IMR-90 (cell line): ENCODE measurements around the gene MPV17L. TPM values are rescaled to one million over a fixed set of nuclear protein-coding genes. Genes with fewer than 3 reads are reported as not detected.
"Not testable (repeated sequence)": the region's sequence is repeated elsewhere in the genome, so short reads cannot be mapped to it uniquely, and the experiment has no call there.

Source experiments
- ATAC-seq: fragments of 200-7000 bp; cut with Tn5 transposase; 2 replicates; pipeline ENCODE4 v1.9.1; 2020; ENCODE audit warnings: low read depth, mild to moderate bottlenecking, moderate library complexity
- BruUV-seq: library from RNA; stranded (reverse); fragments of 400-500 nt; replicated peaks from 2 replicates; lab custom pipeline; 2021; lab: Mats Ljungman, UMichigan
- CTCF ChIA-PET: fragments of 300-600 bp; formaldehyde crosslinking; extraction: SDS; loops from one replicate; lab custom pipeline; 2021; ENCODE audit warnings: antibody characterized with exemption; lab: Yijun Ruan, JAX
- POLR2A ChIA-PET: fragments of 300-600 bp; sonication (Branson Sonifier 250); formaldehyde crosslinking; loops from one replicate; lab custom pipeline; 2022; ENCODE audit warnings: antibody characterized with exemption; ENCODE audit not compliant: unreplicated experiment; lab: Charles Lee
- DNase-seq: peaks from one replicate; pipeline ENCODE4 v3.0.0; 2013
- H2AFZ ChIP-seq: replicated peaks from 2 replicates; pipeline ENCODE3; 2013; ENCODE audit warnings: low read length, mild to moderate bottlenecking; ENCODE audit not compliant: poor library complexity
- H2AK5ac ChIP-seq: 2 replicates; pipeline ENCODE4 v1.6.1; 2013; ENCODE audit warnings: low read depth, low read length, inconsistent platforms
- H2AK9ac ChIP-seq: replicated peaks from 2 replicates; pipeline ENCODE3; 2013; ENCODE audit warnings: mild to moderate bottlenecking, low read depth, low read length, moderate library complexity; ENCODE audit not compliant: poor library complexity
- H2BK120ac ChIP-seq: 2 replicates; pipeline ENCODE4 v1.6.1; 2013; ENCODE audit warnings: low read depth, low read length, inconsistent platforms
- H2BK15ac ChIP-seq: 3 replicates; pipeline ENCODE4 v1.6.1; 2013; ENCODE audit warnings: low read depth, low read length, inconsistent platforms
- H2BK20ac ChIP-seq: 2 replicates; pipeline ENCODE4 v1.6.1; 2013; ENCODE audit warnings: low read depth, mild to moderate bottlenecking, inconsistent platforms, low read length, moderate library complexity
- H2BK5ac ChIP-seq: 2 replicates; pipeline ENCODE4 v1.6.1; 2013; ENCODE audit warnings: mild to moderate bottlenecking, low read depth, low read length, inconsistent platforms; ENCODE audit not compliant: poor library complexity, severe bottlenecking
- H3K14ac ChIP-seq: replicated peaks from 2 replicates; pipeline ENCODE4 v1.6.1; 2013; ENCODE audit warnings: low read depth, low read length, inconsistent platforms
- H3K18ac ChIP-seq: 2 replicates; pipeline ENCODE4 v1.6.1; 2013; ENCODE audit warnings: low read depth, low read length, control low read depth
- H3K23ac ChIP-seq: 2 replicates; pipeline ENCODE4 v1.6.1; 2013; ENCODE audit warnings: low read depth, low read length, inconsistent platforms
- H3K27ac ChIP-seq: 2 replicates; pipeline ENCODE4 v1.5.1; 2013; ENCODE audit warnings: mild to moderate bottlenecking, control low read depth, low read length; ENCODE audit not compliant: insufficient read depth
- H3K27me3 ChIP-seq: 2 replicates; pipeline ENCODE4 v1.6.1; 2013; ENCODE audit warnings: low read length; ENCODE audit not compliant: control insufficient read depth, insufficient read depth
- H3K36me3 ChIP-seq: 2 replicates; pipeline ENCODE4 v1.6.1; 2013; ENCODE audit warnings: low read length, mixed read lengths; ENCODE audit not compliant: control insufficient read depth, insufficient read depth
- H3K4ac ChIP-seq: 2 replicates; pipeline ENCODE4 v1.6.1; 2013; ENCODE audit warnings: low read depth, low read length, inconsistent platforms
- H3K4me1 ChIP-seq: 2 replicates; pipeline ENCODE4 v1.6.1; 2013; ENCODE audit warnings: low read length, mixed read lengths; ENCODE audit not compliant: control insufficient read depth, insufficient read depth
- H3K4me2 ChIP-seq: 2 replicates; pipeline ENCODE4 v1.6.1; 2013; ENCODE audit warnings: low read depth, mild to moderate bottlenecking, control low read depth, low read length, moderate library complexity
- H3K4me3 ChIP-seq: 2 replicates; pipeline ENCODE4 v1.5.1; 2013; ENCODE audit warnings: low read depth, mild to moderate bottlenecking, control low read depth, low read length, moderate library complexity; ENCODE audit not compliant: insufficient read depth
- H3K56ac ChIP-seq: 2 replicates; pipeline ENCODE4 v1.6.1; 2013; ENCODE audit warnings: low read length, inconsistent platforms; ENCODE audit not compliant: insufficient read depth; ENCODE audit errors: extremely low read depth
- H3K79me1 ChIP-seq, 2 experiments: 2 replicates each; pipeline ENCODE4 v1.6.1; 2013; ENCODE audit warnings: low read length in 2 of 2, inconsistent platforms in 1 of 2, low read depth in 1 of 2
- H3K9ac ChIP-seq: 2 replicates; pipeline ENCODE4 v1.6.1; 2013; ENCODE audit warnings: low read depth, low read length, control low read depth
- H3K9me1 ChIP-seq: 2 replicates; pipeline ENCODE4 v1.6.1; 2013; ENCODE audit warnings: low read length, inconsistent platforms; ENCODE audit not compliant: insufficient read depth
- H3K9me3 ChIP-seq: 2 replicates; pipeline ENCODE4 v1.6.1; 2013; ENCODE audit warnings: low read length; ENCODE audit not compliant: control insufficient read depth, insufficient read depth
- H4K20me1 ChIP-seq: 2 replicates; pipeline ENCODE4 v1.6.1; 2013; ENCODE audit warnings: low read length, inconsistent platforms; ENCODE audit not compliant: insufficient read depth
- H4K5ac ChIP-seq: 2 replicates; pipeline ENCODE4 v1.6.1; 2013; ENCODE audit warnings: mild to moderate bottlenecking, low read depth, low read length, control low read depth
- H4K8ac ChIP-seq, 2 experiments: 2 replicates each; pipeline ENCODE4 v1.6.1; 2013; ENCODE audit warnings: low read depth in 2 of 2, low read length in 2 of 2, control low read depth in 1 of 2, inconsistent platforms in 1 of 2
- H4K91ac ChIP-seq: 2 replicates; pipeline ENCODE4 v1.6.1; 2013; ENCODE audit warnings: low read depth, low read length, inconsistent platforms; ENCODE audit not compliant: insufficient read depth
- WGBS, 2 experiments: methylation state at CpG; one replicate each; pipeline versions ENCODE4 v1.1.5 to v1.1.7; 2013; ENCODE audit warnings: missing lambda C conversion rate in 2 of 2; ENCODE audit not compliant: insufficient read length in 1 of 2; ENCODE audit errors: extremely low coverage in 2 of 2; 5-methylcytosine and 5-hydroxymethylcytosine counted together
- dilution Hi-C: fragments of 300-500 bp; cut with HindIII; formaldehyde crosslinking; loops from one replicate; pipeline ENCODE4 v1.14.3; 2018; ENCODE audit warnings: low sequenced_read_pairs; ENCODE audit not compliant: unreplicated experiment
- in situ Hi-C: fragments of 300-500 bp; cut with MboI; formaldehyde crosslinking; loops from 3 replicates; pipeline ENCODE4 v1.14.3; 2019; ENCODE audit warnings: low sequenced_read_pairs, inconsistent platforms, mixed read lengths
- intact Hi-C: fragments of 100-400 bp; cut with micrococcal nuclease; formaldehyde crosslinking; loops from 2 replicates; pipeline ENCODE4 v1.10.0; 2022
- polyA plus RNA-seq, 3 experiments: library from polyadenylated mRNA; depleted of rRNA; stranded (reverse); fragments of >200 nt; gene quantifications; 2 replicates each; pipeline ENCODE4 v1.2.3, GENCODE V29; 2012; ENCODE audit warnings: low replicate concordance in 1 of 3
- total RNA-seq: library from RNA; depleted of rRNA; stranded (reverse); fragments of >200 nt; gene quantifications from 2 replicates; pipeline ENCODE4 v1.2.3, GENCODE V29; 2012

Gene MPV17L
- total and polyA plus RNA-seq, 2 of the 4 experiments (the other 2 are of a cell fraction), result 0.03 TPM; not detected in 1

- H3K27me3 ChIP-seq, H2BK20ac ChIP-seq, H3K36me3 ChIP-seq, H2AK5ac ChIP-seq, DNase-seq, H3K56ac ChIP-seq, H2BK15ac ChIP-seq, ATAC-seq, H2AK9ac ChIP-seq, H3K79me1 ChIP-seq, H4K8ac ChIP-seq, H3K27ac ChIP-seq, H3K18ac ChIP-seq, H4K5ac ChIP-seq, H3K4me3 ChIP-seq, H3K4me1 ChIP-seq, H4K20me1 ChIP-seq, H3K9ac ChIP-seq, BruUV-seq, H3K4ac ChIP-seq, dilution Hi-C loops, H3K9me1 ChIP-seq, H2AFZ ChIP-seq, H3K23ac ChIP-seq, POLR2A ChIA-PET, H3K4me2 ChIP-seq, H3K9me3 ChIP-seq, H2BK5ac ChIP-seq, H2BK120ac ChIP-seq, H3K14ac ChIP-seq, in situ Hi-C loops, H4K91ac ChIP-seq, intact Hi-C loops, CTCF ChIA-PET: not testable (repeated sequence)
- WGBS, 2 experiments, result no CpG with 5 or more reads among the region's 5 CpGs
Measured at GRCh38 chr16:15389916-15390315, 5.6 kb upstream of the MPV17L start.

DNA sequence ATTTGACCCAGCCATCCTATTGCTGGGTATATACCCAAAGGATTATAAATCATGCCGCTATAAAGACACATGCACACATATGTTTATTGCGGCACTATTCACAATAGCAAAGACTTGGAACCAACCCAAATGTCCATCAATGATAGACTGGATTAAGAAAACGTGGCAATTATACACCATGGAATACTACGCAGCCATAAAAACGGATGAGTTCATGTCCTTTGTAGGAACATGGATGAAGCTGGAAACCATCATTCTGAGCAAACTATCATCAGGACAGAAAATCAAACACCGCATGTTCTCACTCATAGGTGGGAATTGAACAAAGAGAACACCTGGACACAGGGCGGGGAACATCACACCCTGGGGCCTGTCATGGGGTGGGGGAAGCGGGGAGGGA lies 2.5 kb upstream of the MPV17L start:
- H3K4me1 ChIP-seq, H2AK9ac ChIP-seq, H3K9me1 ChIP-seq, H3K9me3 ChIP-seq, H3K27ac ChIP-seq, H3K4me3 ChIP-seq, H3K27me3 ChIP-seq, H3K9ac ChIP-seq, H3K36me3 ChIP-seq, H4K8ac ChIP-seq, H4K5ac ChIP-seq, H3K14ac ChIP-seq, DNase-seq, H2BK20ac ChIP-seq, H2AK5ac ChIP-seq, H3K56ac ChIP-seq, H3K4me2 ChIP-seq, H3K4ac ChIP-seq, H2BK15ac ChIP-seq, H2BK120ac ChIP-seq, H4K20me1 ChIP-seq, H3K23ac ChIP-seq, intact Hi-C loops, CTCF ChIA-PET, BruUV-seq, H2AFZ ChIP-seq, H4K91ac ChIP-seq, in situ Hi-C loops, H3K79me1 ChIP-seq, ATAC-seq, H2BK5ac ChIP-seq, H3K18ac ChIP-seq, POLR2A ChIA-PET, dilution Hi-C loops: not testable (repeated sequence)
- WGBS, 2 experiments, result no CpG with 5 or more reads among the region's 8 CpGs
